Activated CD8-positive, alpha-beta memory T cell treated with anti-CD3 and anti-CD28 coated beads, Interleukin-2, amount 50 U/mL, for 1 hour (primary cell): ENCODE measurements around the gene HCK.

Experiments used
- DNase-seq: peaks from one replicate; pipeline ENCODE4 v3.0.0-alpha.2; 2020; ENCODE audit errors: extremely low read depth

The HCK gene

GRCh38 chr20:32057656-32058184 lies 5.7 kb downstream of the HCK start:
- no peak for DNase-seq

GRCh38 chr20:32059189-32059588 lies 7.1 kb downstream of the HCK start:
- DNase-seq, result no peak

- DNase-seq, result no peak
Observed at GRCh38 chr20:32062776-32063170, 10.7 kb downstream of the HCK start.

GRCh38 chr20:32063695-32064094 lies 11.7 kb downstream of the HCK start:
- DNase-seq, result no peak

GRCh38 chr20:32064667-32065066 lies 12.6 kb downstream of the HCK start:
- no peak for DNase-seq

- DNase-seq, result no peak
Observed at GRCh38 chr20:32067234-32067821, 15.3 kb downstream of the HCK start.

GRCh38 chr20:32068174-32068573 lies 16.1 kb downstream of the HCK start:
- DNase-seq, result no peak

GRCh38 chr20:32069711-32070110 lies 17.7 kb downstream of the HCK start:
- DNase-seq, result no peak

- DNase-seq, result no peak
Observed at GRCh38 chr20:32070282-32070681, 18.2 kb downstream of the HCK start.

GRCh38 chr20:32070690-32071213 lies 18.7 kb downstream of the HCK start:
- no peak for DNase-seq

- no peak for DNase-seq
Observed at GRCh38 chr20:32071395-32072167, 19.5 kb downstream of the HCK start.

GRCh38 chr20:32072168-32072750 lies 20.2 kb downstream of the HCK start:
- DNase-seq, result no peak

- no peak for DNase-seq
Observed at GRCh38 chr20:32075534-32075933, 23.5 kb downstream of the HCK start.

- DNase-seq, result no peak
Observed at GRCh38 chr20:32077190-32077589, 25.1 kb downstream of the HCK start.

- no peak for DNase-seq
Observed at GRCh38 chr20:32078322-32078721, 26.3 kb downstream of the HCK start.

GRCh38 chr20:32078791-32079190 lies 26.7 kb downstream of the HCK start:
- no peak for DNase-seq

- no peak for DNase-seq
Observed at GRCh38 chr20:32079655-32080109, 27.6 kb downstream of the HCK start.

GRCh38 chr20:32080783-32081182 lies 28.7 kb downstream of the HCK start:
- no peak for DNase-seq

GRCh38 chr20:32083469-32083868 lies 31.4 kb downstream of the HCK start:
- DNase-seq, result no peak

GRCh38 chr20:32087070-32087469 lies 35.0 kb downstream of the HCK start:
- no peak for DNase-seq

GRCh38 chr20:32088759-32089158 lies 36.7 kb downstream of the HCK start:
- DNase-seq, result no peak

GRCh38 chr20:32089637-32090362 lies 37.8 kb downstream of the HCK start:
- no peak for DNase-seq
